Loucy (cell line): ENCODE measurements around the gene TMEM117.

Experiments used
- H2AFZ ChIP-seq: fragments of 200-600 bp; sonication (generic); 2 replicates; pipeline ENCODE4 v1.6.0; 2016; ENCODE audit warnings: antibody characterized with exemption, mild to moderate bottlenecking, low read length, moderate library complexity
- H3F3A ChIP-seq: fragments of 200-600 bp; 2 replicates; pipeline ENCODE4 v1.6.0; 2016; ENCODE audit warnings: antibody characterized with exemption, low read depth, mild to moderate bottlenecking
- H3K27me3 ChIP-seq: fragments of 200-600 bp; sonication (generic); 2 replicates; pipeline ENCODE4 v1.6.1; 2014; ENCODE audit warnings: low read length, mild to moderate bottlenecking; ENCODE audit not compliant: insufficient read depth, poor library complexity, severe bottlenecking
- H3K36me3 ChIP-seq: fragments of 200-600 bp; sonication (generic); 2 replicates; pipeline ENCODE4 v1.6.1; 2016; ENCODE audit warnings: low read length; ENCODE audit not compliant: insufficient read depth
- H3K4me1 ChIP-seq: fragments of 200-600 bp; sonication (generic); 2 replicates; pipeline ENCODE4 v1.5.1; 2014; ENCODE audit warnings: low read length, mild to moderate bottlenecking; ENCODE audit not compliant: insufficient read depth, poor library complexity, severe bottlenecking
- H3K4me2 ChIP-seq: fragments of 200-600 bp; sonication (generic); 2 replicates; pipeline ENCODE4 v1.6.0; 2014; ENCODE audit warnings: antibody characterized with exemption, low read length, low read depth, mild to moderate bottlenecking; ENCODE audit not compliant: poor library complexity, severe bottlenecking
- H3K4me3 ChIP-seq: fragments of 200-600 bp; sonication (generic); 2 replicates; pipeline ENCODE4 v1.5.1; 2014; ENCODE audit warnings: low read length, mild to moderate bottlenecking, mixed read lengths; ENCODE audit not compliant: poor library complexity, severe bottlenecking
- H3K79me2 ChIP-seq: fragments of 200-600 bp; sonication (generic); 2 replicates; pipeline ENCODE4 v1.6.1; 2014; ENCODE audit warnings: low read length; ENCODE audit not compliant: insufficient read depth
- H3K9ac ChIP-seq: fragments of 200-600 bp; sonication (generic); 2 replicates; pipeline ENCODE4 v1.6.0; 2014; ENCODE audit warnings: mild to moderate bottlenecking, low read depth, low read length, moderate library complexity; ENCODE audit not compliant: poor library complexity, severe bottlenecking
- H3K9me2 ChIP-seq: fragments of 200-600 bp; sonication (generic); replicated peaks from 2 replicates; pipeline ENCODE4 v1.6.1; 2016; ENCODE audit warnings: low read depth, low read length, mixed read lengths
- H3K9me3 ChIP-seq: fragments of 200-600 bp; sonication (generic); 2 replicates; pipeline ENCODE4 v1.6.1; 2014; ENCODE audit warnings: mild to moderate bottlenecking, antibody characterized with exemption, low read length, low read depth; ENCODE audit not compliant: insufficient read depth
- H4K20me1 ChIP-seq: fragments of 200-600 bp; sonication (generic); 2 replicates; pipeline ENCODE4 v1.6.0; 2014; ENCODE audit warnings: antibody characterized with exemption, low read length, mild to moderate bottlenecking; ENCODE audit not compliant: insufficient read depth, poor library complexity, severe bottlenecking
- CTCF ChIP-seq: fragments of 200-600 bp; sonication (generic); conservative IDR thresholded peaks from 2 replicates; pipeline ENCODE4 v1.5.1; 2014; ENCODE audit warnings: mild to moderate bottlenecking, antibody characterized with exemption, low read length
- EZH2phosphoT487 ChIP-seq: fragments of 200-600 bp; IDR thresholded peaks from 2 replicates; pipeline ENCODE4 v1.6.1; 2018; ENCODE audit warnings: antibody characterized with exemption, mild to moderate bottlenecking, moderate library complexity, borderline replicate concordance

TMEM117 gene

DNA sequence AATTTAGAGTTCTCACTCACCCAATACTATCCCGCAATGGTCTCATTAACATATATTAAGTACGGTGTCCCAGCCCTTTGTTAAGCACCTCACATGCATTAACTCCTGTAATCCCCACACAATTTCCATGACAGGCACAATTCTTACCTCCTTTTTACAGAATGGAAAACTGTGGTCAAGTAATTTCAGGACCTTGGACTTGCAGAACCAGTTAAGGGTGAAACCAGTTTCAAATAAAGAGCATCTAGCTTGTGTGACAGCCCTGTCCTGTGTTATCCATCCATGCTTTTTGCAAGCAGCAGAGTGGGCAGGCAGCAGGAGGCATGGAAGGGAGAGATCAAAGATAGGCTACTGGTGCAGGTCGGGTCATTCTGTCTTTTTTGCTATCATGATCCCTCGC lies 569.4 kb downstream of the TMEM117 start:
- Histone ChIP-seq H3K9ac (no peak overlapping the region), H3K4me1 (no peaks in the 10 kb centered on the region), H3F3A (no peaks in the 10 kb centered on the region), H3K9me2 (no peaks in the 10 kb centered on the region), H3K4me2 (no peak overlapping the region), H2AFZ (no peak overlapping the region), H3K36me3 (no peaks in the 10 kb centered on the region), H3K27me3 (no peaks in the 10 kb centered on the region), H3K4me3 (no peak overlapping the region), H3K79me2 (no peaks in the 10 kb centered on the region), H3K9me3 (no peaks in the 10 kb centered on the region), H4K20me1 (no peaks in the 10 kb centered on the region)
- TF ChIP-seq CTCF (no peak), EZH2phosphoT487 (no peak)

- H3K36me3 ChIP-seq: no peaks in the 10 kb centered on the region
- no peak overlapping the region for H2AFZ ChIP-seq
- H3K9me3 ChIP-seq: no peaks in the 10 kb centered on the region
- H3K4me3 ChIP-seq: no peak overlapping the region
- no peak overlapping the region for H3K9ac ChIP-seq
- no peaks in the 10 kb centered on the region for H3K9me2 ChIP-seq
- TF ChIP-seq CTCF: no peak
- TF ChIP-seq EZH2phosphoT487: no peak
- no peaks in the 10 kb centered on the region for H3F3A ChIP-seq
- no peaks in the 10 kb centered on the region for H3K4me1 ChIP-seq
- no peak overlapping the region for H3K4me2 ChIP-seq
- H3K27me3 ChIP-seq: no peaks in the 10 kb centered on the region
- H4K20me1 ChIP-seq: no peaks in the 10 kb centered on the region
- H3K79me2 ChIP-seq: no peaks in the 10 kb centered on the region
These were observed 586.7 kb downstream of the TMEM117 start for GRCh38 chr12:44422559-44422958.

GRCh38 chr12:44428825-44429224 lies 592.9 kb downstream of the TMEM117 start:
- H3K9me3 ChIP-seq: no peaks in the 10 kb centered on the region
- no peaks in the 10 kb centered on the region for H3K79me2 ChIP-seq
- H3K4me1 ChIP-seq: no peaks in the 10 kb centered on the region
- no peak for TF ChIP-seq EZH2phosphoT487
- no peak for TF ChIP-seq CTCF
- H3K9me2 ChIP-seq: no peaks in the 10 kb centered on the region
- no peak overlapping the region for H3K4me3 ChIP-seq
- H3K27me3 ChIP-seq: no peaks in the 10 kb centered on the region
- H3K4me2 ChIP-seq: no peak overlapping the region
- H3K36me3 ChIP-seq: no peaks in the 10 kb centered on the region
- no peak overlapping the region for H3K9ac ChIP-seq
- H2AFZ ChIP-seq: no peak overlapping the region
- no peaks in the 10 kb centered on the region for H4K20me1 ChIP-seq
- H3F3A ChIP-seq: no peaks in the 10 kb centered on the region
